ENCODE data around the gene BICC1.

BICC1 gene

GRCh38 chr10:58824396-58824795, 311.7 kb downstream of the BICC1 start:
- Histone ChIP-seq H3K36me3 (ENCODE audit: low read depth) (no peaks in the 10 kb centered on the region), H3K27me3 (ENCODE audit: insufficient read depth, poor library complexity, severe bottlenecking) (no peaks in the 10 kb centered on the region), H3K4me1 (ENCODE audit: insufficient read depth, poor library complexity, severe bottlenecking) (peaks cover 24% of the 10 kb centered on the region), H3K9me3 (ENCODE audit: severe bottlenecking) (no peaks in the 10 kb centered on the region), H3K27ac (ENCODE audit: poor library complexity, severe bottlenecking) (no peak overlapping the region), H3K4me3 (ENCODE audit: severe bottlenecking) (no peak overlapping the region)
- ATAC-seq (ENCODE audit: low read depth): no peak
- no peak for TF ChIP-seq CTCF (IDR thresholded peaks at IDR 0.05; ENCODE audit: poor library complexity, severe bottlenecking)
- DNase-seq (ENCODE audit: low spot score): no peak

- Histone ChIP-seq H3K4me1 (ENCODE audit: insufficient read depth, poor library complexity, severe bottlenecking) (peaks cover 3% of the 10 kb centered on the region), H3K36me3 (ENCODE audit: low read depth) (no peaks in the 10 kb centered on the region), H3K4me3 (ENCODE audit: severe bottlenecking) (no peak overlapping the region), H3K27me3 (ENCODE audit: insufficient read depth, poor library complexity, severe bottlenecking) (no peaks in the 10 kb centered on the region), H3K9me3 (ENCODE audit: severe bottlenecking) (no peaks in the 10 kb centered on the region), H3K27ac (ENCODE audit: poor library complexity, severe bottlenecking) (no peak overlapping the region)
- no peak for TF ChIP-seq CTCF (IDR thresholded peaks at IDR 0.05; ENCODE audit: poor library complexity, severe bottlenecking)
- DNase-seq (ENCODE audit: low spot score): no peak
- ATAC-seq (ENCODE audit: low read depth): no peak
Observed at GRCh38 chr10:58826694-58827093, 314.0 kb downstream of the BICC1 start.

GRCh38 chr10:58827381-58827780, 314.7 kb downstream of the BICC1 start:
- Histone ChIP-seq H3K27ac (ENCODE audit: poor library complexity, severe bottlenecking) (no peak overlapping the region), H3K4me1 (ENCODE audit: insufficient read depth, poor library complexity, severe bottlenecking) (no peaks in the 10 kb centered on the region), H3K36me3 (ENCODE audit: low read depth) (no peaks in the 10 kb centered on the region), H3K27me3 (ENCODE audit: insufficient read depth, poor library complexity, severe bottlenecking) (no peaks in the 10 kb centered on the region), H3K4me3 (ENCODE audit: severe bottlenecking) (no peak overlapping the region), H3K9me3 (ENCODE audit: severe bottlenecking) (no peaks in the 10 kb centered on the region)
- DNase-seq (ENCODE audit: low spot score): no peak
- no peak for TF ChIP-seq CTCF (IDR thresholded peaks at IDR 0.05; ENCODE audit: poor library complexity, severe bottlenecking)
- no peak for ATAC-seq (ENCODE audit: low read depth)

GRCh38 chr10:58829839-58830238, 317.2 kb downstream of the BICC1 start:
- H3K4me1 ChIP-seq (ENCODE audit: insufficient read depth, poor library complexity, severe bottlenecking): no peaks in the 10 kb centered on the region
- no peak overlapping the region for H3K4me3 ChIP-seq (ENCODE audit: severe bottlenecking)
- no peaks in the 10 kb centered on the region for H3K9me3 ChIP-seq (ENCODE audit: severe bottlenecking)
- no peak overlapping the region for H3K27ac ChIP-seq (ENCODE audit: poor library complexity, severe bottlenecking)
- DNase-seq (ENCODE audit: low spot score) (no peak), ATAC-seq (ENCODE audit: low read depth) (no peak)
- H3K36me3 ChIP-seq (ENCODE audit: low read depth): no peaks in the 10 kb centered on the region
- TF ChIP-seq CTCF (IDR thresholded peaks at IDR 0.05; ENCODE audit: poor library complexity, severe bottlenecking): no peak
- no peaks in the 10 kb centered on the region for H3K27me3 ChIP-seq (ENCODE audit: insufficient read depth, poor library complexity, severe bottlenecking)

GRCh38 chr10:58830697-58831096, 318.0 kb downstream of the BICC1 start:
- ATAC-seq (ENCODE audit: low read depth) (no peak), DNase-seq (ENCODE audit: low spot score) (no peak)
- no peaks in the 10 kb centered on the region for H3K4me1 ChIP-seq (ENCODE audit: insufficient read depth, poor library complexity, severe bottlenecking)
- H3K27me3 ChIP-seq (ENCODE audit: insufficient read depth, poor library complexity, severe bottlenecking): no peaks in the 10 kb centered on the region
- H3K9me3 ChIP-seq (ENCODE audit: severe bottlenecking): no peaks in the 10 kb centered on the region
- H3K4me3 ChIP-seq (ENCODE audit: severe bottlenecking): no peak overlapping the region
- no peak overlapping the region for H3K27ac ChIP-seq (ENCODE audit: poor library complexity, severe bottlenecking)
- no peak for TF ChIP-seq CTCF (IDR thresholded peaks at IDR 0.05; ENCODE audit: poor library complexity, severe bottlenecking)
- no peaks in the 10 kb centered on the region for H3K36me3 ChIP-seq (ENCODE audit: low read depth)
